ENCODE measurements around the gene RUNX1. TPM values are rescaled to one million over a fixed set of nuclear protein-coding genes. Genes with fewer than 3 reads are reported as not detected.

Gene RUNX1
- total RNA-seq, 1 donor from 2014 or later: 92.1 TPM

- ChIA-PET POLR2A (interaction anchor here (0.6 to 7.9 kb wide), 24 partner anchors 8 to 1086 kb away, joined by 3 to 290 read pairs (median 6); partner anchors contain the start of gene SETD4), CTCF (interaction anchor here (0.7 to 4.7 kb wide), 25 partner anchors 9 to 1010 kb away, joined by 3 to 46 read pairs (median 4); partner anchors contain the start of gene SETD4)
- intact Hi-C loops (cut with micrococcal nuclease): loop anchor here (1.0 to 10.0 kb wide), 12 partner anchors 53 to 978 kb away; no protein-coding TSS in a partner anchor
- Mint-ChIP-seq H3K4me1 (peaks cover 68% of the 10 kb centered on the region), H3K9me3 (no peaks in the 10 kb centered on the region), H3K36me3 (ENCODE audit: low read depth) (peaks cover 18% of the 10 kb centered on the region), H3K4me3 (peak overlapping the region; percentile 68), H3K27ac (peak overlapping the region; percentile 97), H3K27me3 (no peaks in the 10 kb centered on the region)
- TF ChIP-seq CTCF (IDR thresholded peaks at IDR 0.05): no peak
- ATAC-seq (ENCODE audit: low read depth) (peak; percentile 13), DNase-seq (no peak)
Measured at GRCh38 chr21:35050348-35051286, 1.5 kb upstream of the RUNX1 start.

- TF ChIP-seq CTCF (IDR thresholded peaks at IDR 0.05): no peak
- intact Hi-C loops (cut with micrococcal nuclease): loop anchor here (1.0 to 10.0 kb wide), 7 partner anchors 28 to 1109 kb away; partner anchors contain the start of genes DOP1B and SETD4
- H3K36me3 Mint-ChIP-seq (ENCODE audit: low read depth): peaks cover 34% of the 10 kb centered on the region
- CTCF ChIA-PET: interaction anchor here (0.9 to 4.7 kb wide), 10 partner anchors 19 to 352 kb away, joined by 3 to 39 read pairs (median 5); no protein-coding TSS in a partner anchor
- no peak for DNase-seq
- POLR2A ChIA-PET: interaction anchor here (0.6 to 8.4 kb wide), 27 partner anchors 8 to 1656 kb away, joined by 3 to 290 read pairs (median 6); no protein-coding TSS in a partner anchor
- H3K4me3 Mint-ChIP-seq: peak overlapping the region; percentile 91
- peaks cover 89% of the 10 kb centered on the region for H3K4me1 Mint-ChIP-seq
- no peaks in the 10 kb centered on the region for H3K9me3 Mint-ChIP-seq
- no peak for ATAC-seq (ENCODE audit: low read depth)
- H3K27me3 Mint-ChIP-seq: no peaks in the 10 kb centered on the region
- H3K27ac Mint-ChIP-seq: peak overlapping the region; percentile 97
Measured at GRCh38 chr21:35048183-35048601, 910 bp downstream of the RUNX1 start.

GRCh38 chr21:35046880-35047229, 2.2 kb downstream of the RUNX1 start:
- Mint-ChIP-seq H3K27me3 (no peaks in the 10 kb centered on the region), H3K36me3 (ENCODE audit: low read depth) (peaks cover 46% of the 10 kb centered on the region), H3K27ac (peak overlapping the region; percentile 97), H3K9me3 (no peaks in the 10 kb centered on the region), H3K4me1 (peaks cover 98% of the 10 kb centered on the region), H3K4me3 (peak overlapping the region; percentile 91)
- intact Hi-C loops (cut with micrococcal nuclease): loop anchor here (5.0 to 10.0 kb wide), 2 partner anchors 1018 to 1110 kb away; partner anchors contain the start of genes DOP1B and SETD4
- no peak for TF ChIP-seq CTCF (IDR thresholded peaks at IDR 0.05)
- ChIA-PET POLR2A (interaction anchor here (0.6 to 8.4 kb wide), 33 partner anchors 20 to 1014 kb away, joined by 3 to 290 read pairs (median 6); partner anchors contain the start of gene SETD4), CTCF (interaction anchor here (0.7 to 2.4 kb wide), 8 partner anchors 20 to 353 kb away, joined by 3 to 10 read pairs (median 4); no protein-coding TSS in a partner anchor)
- no peak for DNase-seq
- no peak for ATAC-seq (ENCODE audit: low read depth)

GRCh38 chr21:35046263-35046624, 2.9 kb downstream of the RUNX1 start:
- no peak for DNase-seq
- POLR2A ChIA-PET: interaction anchor here (0.7 to 8.4 kb wide), 11 partner anchors 19 to 354 kb away, joined by 3 to 290 read pairs (median 13); no protein-coding TSS in a partner anchor
- CTCF ChIA-PET: interaction anchor here (0.9 to 2.4 kb wide), 3 partner anchors 20 to 301 kb away, joined by 3 to 10 read pairs (median 5); no protein-coding TSS in a partner anchor
- Mint-ChIP-seq H3K27me3 (no peaks in the 10 kb centered on the region), H3K4me3 (peak overlapping the region; percentile 91), H3K27ac (peak overlapping the region; percentile 97), H3K36me3 (ENCODE audit: low read depth) (peaks cover 50% of the 10 kb centered on the region), H3K4me1 (peaks cover 98% of the 10 kb centered on the region), H3K9me3 (no peaks in the 10 kb centered on the region)
- no peak for ATAC-seq (ENCODE audit: low read depth)
- TF ChIP-seq CTCF (IDR thresholded peaks at IDR 0.05): no peak
- intact Hi-C loops (cut with micrococcal nuclease): loop anchor here (5.0 to 10.0 kb wide), 2 partner anchors 1019 to 1111 kb away; partner anchors contain the start of genes DOP1B and SETD4

Data from activated B cell treated with CpG ODN at 0.5 μM for 24 hours (primary cell).